NCI-H1417 (cell line): ENCODE results near the gene APBA3.
A peak's percentile ranks its signal among the peaks of the same experiment; 100 is the strongest.

ENCODE experiments used
- DNase-seq, 3 experiments: peaks; one replicate each; lab custom pipeline; 2025; lab: John Stamatoyannopoulos, UW

APBA3 gene

DNA sequence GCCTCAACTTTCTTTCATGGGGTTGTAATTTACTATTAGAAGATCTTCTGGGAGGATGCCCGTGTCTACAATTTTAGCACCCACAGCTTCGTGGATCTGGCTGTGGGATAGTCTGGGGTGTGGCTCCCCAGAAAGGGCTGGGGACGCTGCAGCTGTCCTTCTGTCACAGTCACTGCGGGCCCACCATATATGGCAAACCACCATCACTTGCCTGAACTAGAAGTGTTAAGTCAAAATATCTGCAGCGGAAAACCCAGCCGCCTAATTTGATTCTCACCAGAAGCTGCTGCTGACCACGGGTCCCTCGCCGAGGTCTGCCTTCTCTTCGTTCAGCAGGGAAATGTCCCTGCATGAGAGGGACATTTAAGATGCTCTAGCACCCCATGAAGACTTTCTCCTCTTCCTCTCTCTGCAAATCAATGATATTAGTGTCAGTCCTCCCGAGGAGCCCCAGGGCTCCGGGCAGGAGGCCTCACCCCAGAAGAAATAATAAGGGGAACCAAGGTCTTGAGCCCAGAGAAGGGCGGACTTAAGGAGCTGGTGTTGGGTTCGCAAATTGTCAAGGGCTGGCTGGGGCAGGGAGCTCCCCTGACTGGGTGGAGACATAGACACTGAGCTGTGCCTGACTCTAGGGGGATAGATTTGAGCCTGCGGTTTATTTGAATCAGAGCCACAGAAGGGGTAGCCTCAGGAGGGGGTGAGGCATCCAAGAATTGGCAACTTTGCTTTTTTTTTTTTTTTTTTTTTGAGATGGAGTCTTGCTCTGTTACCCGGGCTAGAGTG is 27.7 kb upstream of the APBA3 start:
- DNase-seq = no peak

DNA sequence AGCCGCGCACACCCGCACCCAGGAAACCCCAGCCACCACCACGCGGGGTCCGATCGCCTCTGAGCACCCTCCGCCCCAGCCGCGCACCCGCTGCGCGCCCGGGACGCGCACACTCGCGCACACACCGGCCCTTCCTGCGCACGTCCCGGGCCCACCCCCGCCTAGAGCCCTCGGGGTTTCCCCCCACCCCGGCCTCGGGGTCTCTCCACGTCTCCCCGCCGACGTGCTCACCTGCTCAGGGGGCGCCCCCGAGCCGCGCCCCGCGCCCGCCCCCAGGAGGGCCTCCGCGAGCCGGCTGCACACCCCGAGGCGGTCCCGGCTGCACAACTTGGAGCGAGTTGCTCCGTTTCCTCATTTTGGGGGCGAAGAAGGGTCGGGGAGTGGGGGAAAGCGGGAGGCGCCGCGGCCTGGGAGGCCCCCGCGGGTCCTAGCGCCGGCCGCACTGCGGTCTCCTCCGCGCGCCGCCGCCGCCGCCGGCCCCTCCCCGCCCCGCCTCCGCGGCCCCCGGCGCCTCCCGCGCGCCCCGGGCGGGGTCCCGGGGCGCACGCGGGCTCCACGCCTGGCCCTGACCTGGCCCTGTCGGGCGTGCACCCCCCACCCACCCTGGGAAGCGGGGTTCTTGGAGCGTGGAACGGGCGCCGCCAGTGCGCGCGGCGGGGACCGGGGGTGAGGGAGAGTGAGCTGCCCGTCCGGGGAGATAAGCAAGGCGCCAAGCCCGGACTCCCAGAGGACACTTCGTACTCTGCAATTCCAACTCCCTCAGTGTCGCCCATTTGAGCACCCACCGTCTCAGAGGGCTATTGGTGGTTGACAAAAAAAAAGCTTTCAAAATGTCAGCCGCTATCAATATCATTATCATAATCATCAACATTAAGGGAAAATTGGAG is 24.7 kb upstream of the APBA3 start, which contains the start of gene MATK:
Gene MATK (minus strand): TSS at position 444 of the 887 bp plus-strand sequence. CDS start 1,246 bp downstream, outside the sequence.
- DNase-seq = no peak

DNA sequence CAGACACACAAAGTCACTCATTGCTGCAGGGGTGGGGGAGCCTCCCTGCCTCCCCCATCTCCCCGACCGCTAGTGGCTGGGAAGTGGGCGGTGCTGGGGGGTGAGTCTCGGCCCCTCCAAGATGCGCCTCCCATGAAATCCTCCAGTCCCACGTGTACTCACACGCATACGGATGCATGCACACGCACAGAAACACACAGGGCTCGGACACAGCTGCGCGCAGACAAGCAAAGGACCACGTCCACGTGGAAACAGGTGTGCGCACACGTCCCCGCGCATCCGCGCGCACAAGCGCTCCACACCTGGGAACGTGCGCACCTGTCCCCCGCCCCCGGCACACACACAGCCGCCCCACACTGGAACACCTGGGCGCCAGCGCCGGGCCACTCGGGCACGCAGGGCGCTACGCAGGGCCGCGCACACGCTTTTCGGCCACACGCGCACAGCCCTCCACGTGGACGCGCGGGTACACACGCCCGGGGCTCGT is 24.0 kb upstream of the APBA3 start:
- DNase-seq = peak in 2 of 3 experiments; percentile 27 to 36

DNA sequence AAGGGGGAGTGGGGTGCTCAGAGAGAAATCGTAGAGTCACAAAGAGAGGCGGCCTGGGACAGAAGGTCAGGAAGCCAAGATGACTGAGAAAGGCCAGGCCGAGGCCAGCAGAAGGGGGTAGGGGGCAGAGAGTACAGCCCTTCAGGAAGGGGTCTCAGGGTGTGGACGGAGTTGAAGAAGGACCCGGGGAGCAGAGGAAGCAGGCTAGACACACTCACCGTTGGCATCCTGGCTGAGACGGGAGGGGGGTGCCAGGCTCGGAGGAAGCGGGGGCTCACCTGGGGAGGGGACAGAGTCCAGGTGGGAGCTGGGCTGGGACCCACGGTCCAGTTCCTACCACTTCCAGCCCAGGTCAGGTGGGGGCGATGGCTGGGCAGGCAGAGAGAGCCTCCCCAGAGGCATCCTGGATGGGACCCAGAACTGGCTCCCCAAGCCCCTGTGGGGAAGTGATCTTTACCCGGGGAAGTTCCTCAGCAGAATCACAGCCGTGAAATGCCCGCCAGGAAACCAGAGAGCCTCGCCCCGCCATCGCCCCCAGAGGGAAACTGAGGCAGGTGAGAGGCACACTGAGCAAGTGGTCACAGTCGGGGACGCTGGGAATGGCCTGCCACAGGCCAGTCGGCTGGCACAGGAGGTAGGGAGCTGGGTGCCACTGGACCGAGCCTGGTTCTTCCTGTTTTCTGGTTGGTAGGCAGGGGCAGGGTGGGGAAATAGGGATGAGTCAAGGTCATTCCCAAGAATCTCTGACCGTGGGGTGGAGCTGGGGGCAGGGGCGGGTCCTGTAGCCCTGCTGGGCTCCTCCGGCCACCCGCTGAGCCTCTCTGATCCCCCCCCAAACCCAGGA is 23.3 kb upstream of the APBA3 start:
- no peak for DNase-seq

DNA sequence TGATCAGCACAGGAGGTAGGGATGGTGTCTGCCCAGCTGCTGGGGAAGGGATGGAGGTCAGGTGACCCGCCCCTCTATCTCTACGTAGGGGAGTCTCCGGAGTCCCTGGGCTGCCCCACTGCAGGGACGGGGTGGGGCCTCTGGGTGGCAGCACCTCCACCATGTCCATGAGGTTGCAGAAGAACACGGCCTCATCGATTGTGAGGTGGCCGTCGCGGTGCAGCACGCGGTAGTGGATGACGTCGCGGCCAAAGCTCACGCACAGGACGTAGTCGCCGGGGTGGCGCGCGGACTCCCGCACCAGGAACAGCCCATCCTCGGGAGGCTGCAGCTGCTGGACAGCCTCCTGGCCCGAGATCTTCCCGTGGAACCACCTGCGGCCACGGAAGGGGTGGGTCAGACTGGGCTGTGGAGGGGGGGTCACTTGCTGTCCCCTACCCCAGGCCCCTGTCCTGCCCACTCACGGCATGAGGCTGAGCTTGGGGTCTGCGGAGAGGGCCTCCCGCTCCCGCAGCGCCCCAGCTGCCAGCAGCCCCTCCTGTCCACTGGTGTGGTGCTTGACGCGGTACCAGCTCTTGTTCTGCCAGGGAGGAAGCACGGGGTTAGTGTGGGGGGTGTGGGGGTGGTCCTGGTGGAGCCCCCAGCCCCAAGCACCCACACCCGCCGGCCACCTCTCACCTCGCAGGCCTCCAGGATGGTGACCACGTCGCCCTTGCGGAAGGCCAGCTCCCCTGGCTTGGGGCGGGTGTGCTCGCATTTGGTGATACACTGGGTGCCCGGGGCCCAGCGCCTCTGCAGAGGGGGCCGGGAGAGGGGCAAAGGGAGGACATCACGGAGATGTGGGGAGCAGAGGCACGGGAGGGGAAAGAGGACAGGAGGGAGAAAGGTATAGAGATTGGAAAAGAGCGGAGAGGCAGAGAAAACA is 22.4 kb upstream of the APBA3 start:
- DNase-seq = peak in 1 of 3 experiments; percentile 66

DNA sequence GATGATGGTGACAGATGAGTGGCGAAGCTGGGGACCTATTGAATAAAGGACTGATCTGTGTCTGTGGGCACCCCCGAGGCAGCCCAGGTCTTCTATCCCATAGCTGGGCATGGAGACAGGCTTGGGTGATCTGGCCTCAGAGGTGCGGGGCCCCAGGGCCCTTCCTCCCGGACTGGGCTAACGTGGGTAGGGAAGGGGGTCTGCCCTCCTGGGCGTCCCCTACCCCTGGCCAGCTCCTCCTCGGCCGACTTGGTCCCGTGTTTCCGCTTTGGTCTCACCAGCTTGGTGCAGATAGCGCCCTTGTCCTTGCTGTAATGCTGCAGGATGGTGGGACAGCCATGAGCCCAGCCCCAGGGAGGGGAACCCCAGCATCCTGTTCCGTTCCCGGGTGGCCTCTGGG is 21.4 kb upstream of the APBA3 start:
- DNase-seq = no peak

DNA sequence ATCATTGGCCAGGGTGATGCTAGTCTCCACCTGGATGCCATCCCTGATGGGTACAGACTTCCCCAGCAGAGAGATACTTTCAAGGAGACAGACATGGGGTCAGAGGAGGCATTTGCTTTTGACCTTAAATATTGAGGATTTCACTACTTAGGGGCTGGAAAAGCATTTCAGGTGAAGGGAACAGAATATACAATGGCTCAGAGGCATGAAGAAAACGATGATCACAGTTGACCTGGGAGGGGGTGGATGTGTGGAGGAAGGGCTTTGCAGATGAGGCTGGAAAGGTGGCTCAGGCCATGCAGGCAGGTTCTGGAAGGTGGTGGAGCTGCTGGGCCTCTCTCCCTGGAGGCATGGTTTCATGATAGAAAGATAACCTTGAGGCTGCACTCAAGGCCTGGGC is 20.8 kb upstream of the APBA3 start:
- DNase-seq = no peak

DNA sequence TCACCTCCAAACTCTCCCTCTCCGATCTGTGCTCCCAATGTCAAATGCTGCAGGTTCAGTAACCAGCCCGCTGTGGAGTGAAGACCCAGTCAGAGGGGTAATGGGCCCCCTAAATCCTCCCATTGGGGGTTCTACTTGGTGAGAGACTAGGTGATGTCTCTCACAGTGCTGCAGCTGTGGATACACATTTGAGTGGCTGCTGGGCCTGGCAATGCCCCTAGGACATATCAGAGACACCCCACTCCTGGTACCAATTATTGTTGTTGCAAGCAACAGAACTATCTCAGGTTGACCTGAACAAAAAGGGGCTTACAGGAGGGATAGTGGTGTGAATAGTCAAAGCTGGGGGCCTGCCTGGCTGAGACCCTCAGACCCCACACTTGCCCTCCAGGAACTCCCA is 20.1 kb upstream of the APBA3 start:
- DNase-seq = no peak

DNA sequence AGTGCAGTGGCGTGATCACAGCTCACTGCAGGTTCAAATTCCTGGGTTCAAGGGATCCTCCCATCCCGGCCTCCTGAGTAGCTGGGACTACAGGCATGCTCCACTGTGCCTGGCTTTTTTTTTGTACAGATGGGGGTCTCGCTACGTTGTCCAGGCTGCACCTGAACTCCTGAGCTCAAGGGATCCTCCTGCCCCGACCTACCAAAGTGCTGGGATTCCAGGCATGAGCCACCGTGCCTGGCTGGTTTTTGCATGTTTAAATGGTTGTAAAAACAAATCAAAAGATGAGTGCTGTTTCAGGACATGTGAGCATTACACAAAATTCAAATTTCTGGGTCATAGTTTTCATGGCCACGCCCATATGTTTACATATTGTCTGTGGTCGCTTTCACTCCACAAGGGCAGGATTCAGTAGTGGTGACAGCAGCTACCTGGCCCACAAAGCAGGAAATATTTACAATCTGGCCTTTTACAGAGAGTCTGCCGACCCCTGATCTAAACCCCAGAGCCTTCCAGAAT is 19.4 kb upstream of the APBA3 start:
- DNase-seq = no peak

DNA sequence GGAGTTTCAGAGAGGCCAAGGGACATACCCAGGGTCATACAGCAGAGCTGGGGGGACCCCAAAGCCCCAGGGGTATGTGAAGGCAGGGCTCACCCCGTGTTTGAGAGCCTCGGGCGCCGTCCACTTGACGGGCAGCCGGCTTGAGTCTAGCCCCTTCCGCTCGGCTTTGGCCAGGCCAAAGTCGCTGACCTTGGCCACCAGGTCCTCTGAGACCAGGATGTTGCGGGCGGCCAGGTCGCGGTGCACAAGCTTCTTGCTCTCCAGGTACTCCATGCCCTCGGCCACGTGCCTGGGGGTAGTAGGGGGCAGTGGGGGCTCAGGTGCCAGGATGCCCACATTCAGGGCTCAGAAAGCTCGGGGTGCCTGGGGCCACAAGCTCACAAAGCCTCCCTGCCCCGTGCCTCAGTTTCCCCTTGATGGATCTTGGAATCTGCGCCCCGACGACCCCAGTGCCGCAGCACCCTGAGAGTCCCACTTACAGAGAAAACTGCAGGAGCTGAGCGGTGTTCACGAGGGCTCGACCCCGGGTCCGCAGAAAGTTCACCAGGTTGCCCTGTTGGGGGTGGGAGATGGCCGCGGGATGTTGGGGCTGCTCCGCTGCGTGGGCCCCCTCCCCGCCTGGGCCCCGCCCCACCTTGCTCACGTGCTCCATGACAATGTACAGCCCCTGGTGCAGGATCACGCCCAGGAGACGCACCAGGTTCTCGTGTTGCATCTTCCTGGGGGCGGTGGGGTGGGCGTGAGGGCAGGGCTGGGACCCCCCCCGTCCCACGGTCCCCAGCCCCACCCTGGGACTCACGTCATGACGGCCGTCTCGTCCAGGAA is 17.6 kb upstream of the APBA3 start:
- no peak for DNase-seq

DNA sequence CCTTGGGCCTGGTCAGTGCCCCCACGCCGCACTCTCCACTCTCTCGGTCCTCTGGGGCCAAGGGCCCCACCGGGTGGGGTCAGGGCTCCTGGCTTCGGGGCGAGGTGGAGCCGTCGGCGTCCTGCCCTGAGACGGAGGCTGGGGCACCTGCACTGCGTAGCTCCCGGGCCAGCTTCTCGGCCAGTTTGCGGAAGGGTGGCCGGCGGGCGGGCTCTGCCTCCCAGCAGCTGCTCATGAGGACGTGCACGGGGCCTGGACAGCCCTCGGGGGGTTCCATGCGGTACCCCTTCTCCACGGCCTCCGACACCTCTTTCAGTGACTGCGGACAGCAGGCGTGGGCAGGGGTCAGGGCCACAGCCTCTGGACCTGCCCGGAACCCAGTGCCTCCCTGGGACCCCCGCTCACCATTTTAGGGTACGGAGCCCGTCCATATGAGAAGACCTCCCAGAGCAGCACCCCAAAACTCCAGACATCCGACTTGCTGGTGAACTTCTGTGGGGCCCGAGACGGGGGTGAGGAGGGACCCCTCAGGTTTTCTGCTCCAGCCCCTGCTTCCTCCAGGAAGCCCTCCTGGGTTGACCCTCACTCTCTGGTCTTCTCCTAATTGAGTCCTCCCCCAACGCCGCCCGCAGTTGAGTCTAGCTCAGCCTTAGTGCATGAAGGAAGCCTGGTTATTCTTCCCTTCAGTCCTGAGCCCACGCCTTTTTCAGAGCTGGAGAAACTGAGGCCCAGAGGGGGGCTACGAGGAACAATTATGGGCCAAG is 16.8 kb upstream of the APBA3 start:
- no peak for DNase-seq

DNA sequence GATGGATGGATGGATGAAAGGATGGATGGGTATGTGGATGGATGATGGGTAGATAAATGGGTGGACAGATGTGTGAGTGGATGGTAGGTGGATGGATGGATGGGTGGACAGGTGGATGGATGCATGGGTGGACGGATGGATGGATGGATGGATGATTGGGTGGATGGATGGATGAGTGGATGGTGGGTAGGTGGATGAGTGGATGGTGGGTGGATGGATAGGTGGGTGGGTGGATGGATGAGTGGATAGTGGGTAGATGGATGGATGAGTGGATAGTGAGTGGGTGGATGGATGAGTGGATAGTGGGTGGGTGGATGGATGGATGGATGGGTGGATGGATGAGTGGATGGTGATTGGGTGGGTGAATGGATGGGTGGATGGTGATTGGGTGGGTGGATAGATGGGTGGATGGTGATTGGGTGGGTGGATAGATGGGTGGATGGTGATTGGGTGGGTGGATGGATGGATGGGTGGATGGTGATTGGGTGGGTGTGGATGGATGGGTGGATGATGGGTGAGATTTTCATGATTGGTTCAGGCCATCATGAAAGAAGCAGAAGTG is 15.1 kb upstream of the APBA3 start:
- DNase-seq = no peak

DNA sequence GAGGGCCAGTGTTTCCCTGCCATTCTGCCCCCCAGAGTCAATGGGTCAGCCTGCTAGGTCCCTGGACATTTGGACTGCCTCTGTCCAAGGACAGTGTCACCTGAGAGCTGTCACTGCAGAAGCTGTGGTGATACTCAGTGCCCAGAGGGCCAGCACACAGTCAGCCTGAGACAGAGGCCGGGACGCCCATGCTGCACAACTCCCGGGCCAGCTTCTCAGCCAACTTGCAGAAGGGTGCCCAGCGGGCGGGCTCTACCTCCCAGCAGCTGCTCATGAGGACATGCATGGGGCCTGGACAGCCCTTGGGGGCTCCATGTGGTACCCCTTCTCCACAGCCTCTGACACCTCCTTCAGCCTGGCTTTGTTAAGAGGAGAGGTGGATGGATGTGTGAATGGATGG is 14.3 kb upstream of the APBA3 start:
- DNase-seq = no peak

DNA sequence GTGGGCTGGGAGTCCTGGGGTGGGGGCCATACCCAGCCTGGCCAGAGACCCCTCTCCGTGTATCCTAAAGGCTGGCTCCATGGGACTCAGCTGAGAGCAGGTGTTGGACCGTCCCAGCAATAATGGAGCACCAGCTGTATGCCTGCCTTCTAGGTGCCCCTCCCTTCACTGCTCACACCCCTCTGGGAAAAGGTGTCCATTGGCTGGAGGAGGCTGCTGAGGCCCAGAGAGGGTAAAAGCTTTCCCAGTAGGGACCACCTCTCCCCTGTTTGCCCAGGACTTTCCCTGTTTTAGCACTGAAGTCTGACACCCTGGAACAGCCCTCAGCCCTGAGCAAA is 13.9 kb upstream of the APBA3 start:
- DNase-seq = no peak

DNA sequence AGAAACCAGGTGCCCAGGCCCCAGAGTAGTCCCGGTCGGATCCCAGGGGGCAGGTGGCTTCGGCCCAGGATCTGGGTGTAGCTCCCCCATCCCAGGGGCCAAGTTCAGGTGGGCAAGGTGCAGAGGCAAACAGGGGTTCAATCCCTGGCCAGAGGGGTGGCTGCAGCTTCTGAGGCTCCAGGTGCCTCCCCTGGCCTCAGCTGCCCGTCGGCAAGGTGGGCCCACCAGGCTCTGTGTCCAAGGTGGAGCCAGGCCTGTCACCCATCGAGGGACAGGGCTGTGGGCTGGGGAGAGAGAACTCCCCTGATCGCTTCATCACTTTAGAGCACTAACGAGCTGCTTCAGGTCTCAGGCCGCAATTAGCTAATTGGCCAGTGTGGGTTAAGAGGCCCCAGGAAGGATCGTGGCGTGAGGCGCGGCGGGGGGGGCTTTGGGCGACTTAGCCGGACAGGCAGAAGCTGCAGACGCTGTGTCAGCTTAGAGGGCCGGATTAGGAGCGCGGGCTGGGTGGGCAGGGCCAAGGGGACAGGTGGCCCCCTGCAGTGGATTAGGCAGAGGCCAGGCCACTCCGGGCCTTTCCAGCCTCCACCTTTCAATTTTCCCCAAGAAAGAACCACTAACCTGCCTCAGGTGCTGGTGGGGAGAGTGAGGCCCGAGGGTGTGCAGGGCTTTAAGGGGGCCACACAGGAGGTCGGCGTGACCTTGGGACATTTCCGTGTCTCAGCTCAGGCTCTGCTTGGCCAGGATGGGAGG is 13.3 kb upstream of the APBA3 start:
- DNase-seq = peak in 2 of 3 experiments; percentile 29 to 65

DNA sequence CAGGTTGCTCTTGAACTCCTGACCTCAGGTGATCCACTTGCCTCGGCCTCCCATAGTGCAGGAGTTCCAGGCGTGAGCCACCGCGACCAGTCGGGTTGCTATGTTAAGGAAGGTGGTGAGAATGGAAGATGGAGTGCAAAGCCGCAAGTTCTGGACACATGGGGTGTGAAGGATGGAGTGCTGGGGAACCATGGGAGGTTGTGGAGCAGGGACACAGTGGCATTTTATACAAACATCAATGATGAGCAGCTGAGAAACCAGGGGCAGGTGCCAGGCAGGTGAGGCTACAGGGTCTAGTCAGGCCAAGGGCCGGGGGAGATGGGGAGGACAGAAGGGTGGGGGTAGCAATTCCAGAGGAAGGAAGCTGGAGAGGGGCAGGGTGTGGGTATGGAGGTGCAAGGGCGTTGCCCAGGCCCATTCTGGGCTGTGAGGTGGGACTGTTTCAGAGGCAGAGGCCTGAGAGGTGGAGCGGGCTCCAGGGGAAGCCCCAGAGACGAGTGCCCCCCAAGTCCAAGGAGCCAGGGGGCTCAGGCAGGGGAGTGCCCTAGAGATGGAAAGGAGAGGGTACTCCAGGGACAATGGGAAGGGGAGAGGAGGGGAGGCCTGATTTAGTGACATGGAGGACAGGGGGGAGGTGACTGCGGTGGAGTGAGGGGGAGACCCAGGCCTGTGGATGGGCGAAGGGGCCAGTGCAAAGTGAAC is 12.5 kb upstream of the APBA3 start:
- DNase-seq = no peak

DNA sequence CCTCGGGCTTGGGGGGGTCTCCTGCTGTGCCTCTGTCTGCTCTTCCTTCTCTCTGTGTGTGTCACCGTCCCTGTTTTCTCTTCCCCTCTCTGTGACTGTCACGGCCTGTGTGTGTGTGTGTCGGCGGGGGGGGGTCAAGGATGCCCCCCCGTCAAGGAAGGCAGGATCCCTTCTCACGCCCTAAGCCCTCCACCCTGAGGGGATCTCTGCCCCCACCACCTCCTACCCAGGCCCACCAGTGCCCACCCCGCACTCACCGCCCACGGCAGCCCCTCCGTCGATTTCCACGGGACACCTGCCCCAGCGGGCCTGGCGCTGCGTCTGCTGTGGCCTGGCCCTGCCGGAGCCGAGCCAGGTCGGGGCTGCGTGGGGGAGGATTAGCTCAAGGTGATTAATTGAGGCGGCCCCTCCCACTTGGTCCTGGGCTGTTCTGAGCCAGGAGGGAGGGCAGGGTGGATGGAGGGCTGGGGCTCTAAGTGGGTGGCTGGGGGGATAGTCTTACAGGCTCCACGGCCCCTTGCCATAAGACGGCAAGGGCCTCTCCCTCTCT is 10.5 kb upstream of the APBA3 start, which contains the start of gene RAX2:
Gene RAX2 (minus strand): TSS at position 323 of the 550 bp plus-strand sequence. CDS start 486 bp downstream, outside the sequence.
- DNase-seq = no peak
